GM12878 (cell line): ENCODE measurements around the gene RASGRP2. TPM values are rescaled to one million over a fixed set of nuclear protein-coding genes. Genes with fewer than 3 reads are reported as not detected.
A peak's percentile ranks its signal among the peaks of the same experiment; 100 is the strongest.

ENCODE experiments used
- ATAC-seq: fragments of 200-7000 bp; cut with Tn5 transposase; 3 replicates; pipeline ENCODE4 v1.9.1; 2020; ENCODE audit warnings: mild to moderate bottlenecking, moderate library complexity
- BruUV-seq: library from RNA; stranded (reverse); fragments of 400-500 nt; replicated peaks from 2 replicates; lab custom pipeline; 2021; lab: Mats Ljungman, UMichigan
- CTCF ChIA-PET: fragments of 300-600 bp; sonication (Branson Sonifier 250); formaldehyde crosslinking; extraction: SDS; loops from one replicate; lab custom pipeline; 2021; ENCODE audit warnings: inconsistent platforms; lab: Yijun Ruan, JAX
- POLR2A ChIA-PET: fragments of 350-600 bp; formaldehyde crosslinking; extraction: SDS; loops from one replicate; lab custom pipeline; 2021; ENCODE audit warnings: inconsistent platforms; lab: Charles Lee
- RAD21 ChIA-PET: fragments of 300-600 bp; sonication (Branson Sonifier 250); formaldehyde crosslinking; loops from one replicate; lab custom pipeline; 2023; ENCODE audit warnings: antibody characterized with exemption; ENCODE audit not compliant: unreplicated experiment; lab: Charles Lee
- SMC1A ChIA-PET: fragments of 300-600 bp; sonication (Branson Sonifier 250); formaldehyde crosslinking; loops from one replicate; lab custom pipeline; 2023; ENCODE audit not compliant: unreplicated experiment, uncharacterized antibody; lab: Charles Lee
- DNase-seq: peaks from one replicate; pipeline ENCODE4 v3.0.0-alpha.2; 2011; ENCODE audit warnings: low read depth, low spot score
- FAIRE-seq: peaks from 3 replicates; lab custom pipeline; 2011; peaks lifted over from hg19 to GRCh38; lab: Jason Lieb, UNC
- H2AFZ ChIP-seq: 2 replicates; pipeline ENCODE4 v1.6.0; 2011; ENCODE audit warnings: low read depth, low read length, control low read depth; ENCODE audit not compliant: control insufficient read depth
- H3K27ac ChIP-seq: 2 replicates; pipeline ENCODE4 v1.5.1; 2011; ENCODE audit warnings: control low read depth; ENCODE audit not compliant: control insufficient read depth, insufficient read depth
- H3K27me3 ChIP-seq, 2 experiments: replicated peaks in 1 of 2; 2 replicates each; pipeline versions ENCODE4 v1.6.0 to v1.6.1; 2011; ENCODE audit warnings: low read length in 1 of 2; ENCODE audit not compliant: control insufficient read depth in 2 of 2, insufficient read depth in 2 of 2
- H3K36me3 ChIP-seq, 2 experiments: 2 replicates each; pipeline ENCODE4 v1.5.1; 2011; ENCODE audit warnings: low read length in 1 of 2; ENCODE audit not compliant: control insufficient read depth in 2 of 2, insufficient read depth in 2 of 2
- H3K4me1 ChIP-seq: 2 replicates; pipeline ENCODE4 v1.6.1; 2011; ENCODE audit warnings: mild to moderate bottlenecking, low read length, moderate library complexity, mixed read lengths; ENCODE audit not compliant: control insufficient read depth, insufficient read depth
- H3K4me2 ChIP-seq: 2 replicates; pipeline ENCODE4 v1.6.0; 2011; ENCODE audit warnings: control low read depth; ENCODE audit not compliant: control insufficient read depth, insufficient read depth
- H3K4me3 ChIP-seq: fragments of 200-600 bp; sonication (generic); 2 replicates; pipeline ENCODE4 v1.5.1; 2016
- H3K79me2 ChIP-seq: 2 replicates; pipeline ENCODE4 v1.6.0; 2011; ENCODE audit warnings: low read length; ENCODE audit not compliant: control insufficient read depth, insufficient read depth
- H3K9ac ChIP-seq: 2 replicates; pipeline ENCODE4 v1.8.0; 2011; ENCODE audit warnings: low read length, control low read depth, mixed read lengths; ENCODE audit not compliant: control insufficient read depth, insufficient read depth
- H3K9me3 ChIP-seq: replicated peaks from 3 replicates; pipeline ENCODE4 v1.5.1; 2011; ENCODE audit warnings: mild to moderate bottlenecking, low read length; ENCODE audit not compliant: control insufficient read depth, insufficient read depth
- H4K20me1 ChIP-seq: 2 replicates; pipeline ENCODE4 v1.6.0; 2011; ENCODE audit not compliant: control insufficient read depth, insufficient read depth
- BHLHE40 ChIP-seq, 2 experiments: fragments of 450-650 bp in 1 of 2; IDR thresholded peaks; 2 replicates each; pipeline ENCODE4 v1.6.1; 2011 to 2017; ENCODE audit warnings: low read depth in 2 of 2, borderline replicate concordance in 1 of 2, improper control_type of control experiment in 1 of 2, low read length in 1 of 2, mild to moderate bottlenecking in 1 of 2
- CBFB ChIP-seq: IDR thresholded peaks from 2 replicates; pipeline ENCODE4 v1.6.1; 2016; ENCODE audit warnings: antibody characterized with exemption, low read depth
- CHD4 ChIP-seq: fragments of 200-600 bp; sonication (generic); IDR thresholded peaks from 2 replicates; pipeline ENCODE4 v1.6.1; 2016; ENCODE audit warnings: mild to moderate bottlenecking
- CREB1 ChIP-seq: IDR thresholded peaks from 2 replicates; pipeline ENCODE4 v1.6.1; 2012; ENCODE audit warnings: low read depth, mild to moderate bottlenecking, inconsistent platforms
- CREM ChIP-seq: IDR thresholded peaks from 2 replicates; pipeline ENCODE4 v1.6.1; 2014; ENCODE audit warnings: antibody characterized with exemption, low read depth
- DPF2 ChIP-seq: fragments of 450-650 bp; IDR thresholded peaks from 2 replicates; pipeline ENCODE4 v1.6.1; 2017; ENCODE audit warnings: mild to moderate bottlenecking
- EGR1 ChIP-seq, 2 experiments: IDR thresholded peaks; 1 replicate in 1 of 2; 2 replicates in 1 of 2; pipeline ENCODE4 v1.6.1; 2011 to 2012; ENCODE audit warnings: low read depth in 2 of 2, low read length in 2 of 2, borderline replicate concordance in 1 of 2, mild to moderate bottlenecking in 1 of 2, moderate library complexity in 1 of 2
- JUNB ChIP-seq: IDR thresholded peaks from 2 replicates; pipeline ENCODE4 v1.6.1; 2016; ENCODE audit warnings: antibody characterized with exemption, mild to moderate bottlenecking
- MEF2A ChIP-seq: IDR thresholded peaks from 2 replicates; pipeline ENCODE4 v1.6.1; 2011; ENCODE audit warnings: low read depth, mild to moderate bottlenecking, low read length, moderate library complexity; ENCODE audit not compliant: insufficient read depth
- MEF2B ChIP-seq: fragments of 450-650 bp; IDR thresholded peaks from 2 replicates; pipeline ENCODE4 v1.6.1; 2018; ENCODE audit warnings: mild to moderate bottlenecking, moderate library complexity; ENCODE audit not compliant: partially characterized antibody, poor library complexity, severe bottlenecking
- MLLT1 ChIP-seq: fragments of 450-650 bp; IDR thresholded peaks from 2 replicates; pipeline ENCODE4 v1.6.1; 2016; ENCODE audit warnings: mild to moderate bottlenecking
- MTA2 ChIP-seq: fragments of 450-650 bp; IDR thresholded peaks from 2 replicates; pipeline ENCODE4 v1.6.1; 2016; ENCODE audit warnings: low read depth, mild to moderate bottlenecking, moderate library complexity
- NFYB ChIP-seq: IDR thresholded peaks from 2 replicates; pipeline ENCODE4 v1.6.1; 2011; ENCODE audit warnings: low read depth, mild to moderate bottlenecking, low read length, improper control_type of control experiment, moderate library complexity; ENCODE audit not compliant: insufficient read depth
- NR2F1 ChIP-seq: fragments of 450-650 bp; conservative IDR thresholded peaks from 2 replicates; pipeline ENCODE4 v1.6.1; 2017; ENCODE audit warnings: mild to moderate bottlenecking
- RAD21 ChIP-seq: IDR thresholded peaks from 2 replicates; pipeline ENCODE4 v1.6.1; 2011; ENCODE audit warnings: mild to moderate bottlenecking, low read depth, low read length, moderate library complexity; ENCODE audit not compliant: insufficient read depth
- RAD51 ChIP-seq: fragments of 450-650 bp; IDR thresholded peaks from 2 replicates; pipeline ENCODE4 v1.6.1; 2016; ENCODE audit warnings: moderate library complexity, mild to moderate bottlenecking, inconsistent platforms
- SIN3A ChIP-seq: IDR thresholded peaks from 2 replicates; pipeline ENCODE4 v1.6.1; 2012; ENCODE audit warnings: low read depth, low read length, improper control_type of control experiment
- SREBF2 ChIP-seq: IDR thresholded peaks from 2 replicates; pipeline ENCODE4 v1.6.1; 2012; ENCODE audit warnings: mild to moderate bottlenecking, low read length
- YBX1 ChIP-seq: fragments of 450-650 bp; IDR thresholded peaks from 2 replicates; pipeline ENCODE4 v1.6.1; 2016; ENCODE audit warnings: antibody characterized with exemption
- ZNF384 ChIP-seq: IDR thresholded peaks from 2 replicates; pipeline ENCODE4 v1.6.1; 2012; ENCODE audit warnings: low read depth, mild to moderate bottlenecking, low read length, improper control_type of control experiment, borderline replicate concordance
- WGBS: methylation state at CpG from one replicate; pipeline ENCODE4 v1.1.6; 2016; ENCODE audit warnings: low lambda C conversion rate; ENCODE audit not compliant: insufficient replicate concordance, insufficient coverage; ENCODE audit errors: missing lambda C conversion rate; 5-methylcytosine and 5-hydroxymethylcytosine counted together
- in situ Hi-C: fragments of 300-500 bp; cut with MboI; formaldehyde crosslinking; loops from 9 replicates; pipeline ENCODE4 v1.14.3; 2018; ENCODE audit warnings: mixed read lengths
- intact Hi-C: fragments of 100-400 bp; cut with micrococcal nuclease; formaldehyde crosslinking; loops from one replicate; pipeline ENCODE4 v1.14.2; 2022; ENCODE audit not compliant: unreplicated experiment
- polyA plus RNA-seq, 11 experiments: library from polyadenylated mRNA; depleted of rRNA in 4 of 11; unstranded in 6 of 11; stranded (reverse) in 5 of 11; fragments of >200 nt; fragmentation: Nextera tagmentation in 4 of 11; fragmentation: Illumina TruSeq in 1 of 11; extraction: Ambion mirVana in 4 of 11; extraction: Trizol in 1 of 11; gene quantifications; 1 replicate in 1 of 11; 2 replicates in 10 of 11; pipeline versions ENCODE4 v1.2.1 to v1.2.3, GENCODE V29; 2011 to 2016; ENCODE audit warnings: inconsistent platforms in 2 of 11, missing spikeins in 2 of 11, low read depth in 1 of 11
- total RNA-seq, 4 experiments: library from RNA; depleted of rRNA in 3 of 4; stranded (reverse); fragments of >200 nt in 3 of 4; fragmentation: Illumina TruSeq in 1 of 4; extraction: Trizol in 1 of 4; gene quantifications; 2 replicates each; pipeline versions ENCODE4 v1.2.1 to v1.2.3, GENCODE V29; 2013 to 2021
- TF ChIP-seq, protein P1 (sequence below): IDR thresholded peaks from 2 replicates; pipeline ENCODE4 v1.6.1; 2012; ENCODE audit warnings: low read length, inconsistent platforms

Gene RASGRP2
- total and polyA plus RNA-seq, 10 of the 15 experiments (the other 5 are each of a cell fraction or from before 2014, with no cell fraction given), result 0.26 to 9.0 (median 5.4) TPM

DNA sequence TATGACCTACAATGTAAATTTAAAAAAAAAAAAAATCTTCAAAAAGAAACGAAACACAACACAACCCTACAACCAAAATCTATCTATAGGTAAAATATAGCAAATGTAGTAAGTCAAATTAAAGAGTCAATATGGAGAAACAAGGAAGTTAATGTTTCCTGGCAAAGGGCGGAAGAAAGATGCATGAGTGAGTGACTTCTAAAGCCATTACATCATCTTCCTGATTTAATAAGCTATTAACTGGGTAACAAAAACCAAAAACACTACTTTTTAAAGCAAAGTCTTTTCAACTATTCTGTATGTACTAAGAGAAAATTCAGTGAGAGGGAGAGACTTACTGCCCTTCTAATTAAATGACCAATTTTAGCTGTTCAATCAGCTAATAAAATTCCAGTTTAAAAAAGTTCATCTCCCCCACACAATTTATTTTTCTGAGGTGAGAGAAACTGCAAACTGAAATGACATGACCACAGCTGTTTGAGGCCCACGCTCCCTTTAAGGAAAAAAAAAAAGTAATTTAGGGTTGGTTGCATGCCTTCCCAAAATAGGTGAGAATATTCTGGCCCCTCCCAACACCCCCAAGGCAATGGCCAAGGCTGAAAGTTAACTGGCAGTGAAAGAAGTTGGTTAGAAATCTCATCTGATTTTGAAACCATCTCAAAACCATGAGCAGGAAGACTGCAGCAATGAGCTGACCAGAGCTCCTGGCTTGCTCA lies 28.5 kb upstream of the RASGRP2 start:
- in situ Hi-C loops (no loop called here), intact Hi-C loops (loop anchor here (2.0 to 10.0 kb wide), 2 partner anchors 28 to 342 kb away; partner anchors contain the start of genes RASGRP2, TM7SF2 and ZNHIT2)
- Histone ChIP-seq H2AFZ (no peak overlapping the region), H3K4me1 (peaks cover 36% of the 10 kb centered on the region), H3K27ac (peak overlapping the region; percentile 63), H3K9me3 (no peaks in the 10 kb centered on the region; the same call in 2 of the 3 replicates), H4K20me1 (peaks cover 28% of the 10 kb centered on the region), H3K9ac (no peak overlapping the region), H3K4me3 (peak overlapping the region; percentile 34; the same call in 1 of the 2 replicates), H3K79me2 (peaks cover 66% of the 10 kb centered on the region), H3K36me3 (peaks cover 34 to 77% of the 10 kb centered on the region in 2 experiments), H3K27me3 (no peaks in the 10 kb centered on the region), H3K4me2 (peak overlapping the region; percentile 80)
- 5% methylated on average over 3 of the region's 3 CpGs for WGBS
- ChIA-PET CTCF (interaction anchor here (0.7 to 2.7 kb wide), 16 partner anchors 9 to 455 kb away, joined by 3 to 15 read pairs (median 3); partner anchors contain the start of genes CDC42BPG, PRDX5, RASGRP2 and TRMT112), SMC1A (interaction anchor here (0.8 to 2.6 kb wide), 12 partner anchors 9 to 121 kb away, joined by 3 to 18 read pairs (median 4); partner anchors contain the start of genes CDC42BPG, MEN1 and RASGRP2), RAD21 (interaction anchor here (0.9 to 2.2 kb wide), 10 partner anchors 9 to 122 kb away, joined by 3 to 9 read pairs (median 4); partner anchors contain the start of gene RASGRP2), POLR2A (interaction anchor here (0.7 to 2.8 kb wide), 16 partner anchors 9 to 101 kb away, joined by 3 to 12 read pairs (median 3); partner anchors contain the start of genes PYGM and RASGRP2)
- ATAC-seq, result peak; percentile 60
- peak; percentile 51 for DNase-seq
- no TSS peak for BruUV-seq
- no peak for FAIRE-seq
- TF ChIP-seq RAD51 (0 out of 2 replicates have a peak, but pooled peaks have one; percentile 15), BHLHE40 (IDR thresholded peaks at IDR 0.05; ENCODE audit: borderline replicate concordance in 1 of 2, low read depth in 2 of 2, low read length in 1 of 2) (no peak), CHD4 (no peak), MEF2A (peak; percentile 61; the same call in 1 of the 2 replicates), CREB1 (0 out of 2 replicates have a peak, but pooled peaks have one; percentile 21), MEF2B (peak; percentile 17), RAD21 (no peak), SIN3A (0 out of 2 replicates have a peak, but pooled peaks have one; percentile 42), DPF2 (0 out of 2 replicates have a peak, but pooled peaks have one; percentile 16), JUNB (peak; percentile 47), ZNF384 (peak; percentile 91), SREBF2 (no peak), CBFB (0 out of 2 replicates have a peak, but pooled peaks have one; percentile 16), YBX1 (no peak), CREM (0 out of 2 replicates have a peak, but pooled peaks have one; percentile 21), EGR1 (IDR thresholded peaks at IDR 0.05; ENCODE audit: borderline replicate concordance in 1 of 2, low read depth in 2 of 2, low read length in 2 of 2) (peak in 1 of 2 experiments; percentile 8; a peak in 1 of 3 replicates), MTA2 (peak; percentile 29; the same call in 1 of the 2 replicates), MLLT1 (0 out of 2 replicates have a peak, but pooled peaks have one; percentile 30), NR2F1 (no peak), NFYB (no peak)
- TF ChIP-seq, protein P1, sequence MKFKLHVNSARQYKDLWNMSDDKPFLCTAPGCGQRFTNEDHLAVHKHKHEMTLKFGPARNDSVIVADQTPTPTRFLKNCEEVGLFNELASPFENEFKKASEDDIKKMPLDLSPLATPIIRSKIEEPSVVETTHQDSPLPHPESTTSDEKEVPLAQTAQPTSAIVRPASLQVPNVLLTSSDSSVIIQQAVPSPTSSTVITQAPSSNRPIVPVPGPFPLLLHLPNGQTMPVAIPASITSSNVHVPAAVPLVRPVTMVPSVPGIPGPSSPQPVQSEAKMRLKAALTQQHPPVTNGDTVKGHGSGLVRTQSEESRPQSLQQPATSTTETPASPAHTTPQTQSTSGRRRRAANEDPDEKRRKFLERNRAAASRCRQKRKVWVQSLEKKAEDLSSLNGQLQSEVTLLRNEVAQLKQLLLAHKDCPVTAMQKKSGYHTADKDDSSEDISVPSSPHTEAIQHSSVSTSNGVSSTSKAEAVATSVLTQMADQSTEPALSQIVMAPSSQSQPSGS, result peak; percentile 34; the same call in 1 of the 2 replicates
